GM18498 (cell line): ENCODE results near the gene LPCAT3.
A peak's percentile ranks its signal among the peaks of the same experiment; 100 is the strongest.
"Not testable (repeated sequence)": the region's sequence is repeated elsewhere in the genome, so short reads cannot be mapped to it uniquely, and the experiment has no call there.

Source experiments
- ATAC-seq: cut with Tn5 transposase; IDR thresholded peaks from one replicate; pipeline ENCODE4 v1.9.1; 2021; ENCODE audit warnings: mild to moderate bottlenecking, moderate library complexity; ENCODE audit not compliant: unreplicated experiment

LPCAT3 gene

GRCh38 chr12:7018350-7019042, at the start of gene LPCAT3:
TSS of gene LPCAT3 (minus strand) at chr12:7018476. CDS start at chr12:7018424, 52 bp downstream.
- peak; percentile 93 for ATAC-seq

GRCh38 chr12:7067096-7067495, 48.8 kb upstream of the LPCAT3 start:
- no peak for ATAC-seq

DNA sequence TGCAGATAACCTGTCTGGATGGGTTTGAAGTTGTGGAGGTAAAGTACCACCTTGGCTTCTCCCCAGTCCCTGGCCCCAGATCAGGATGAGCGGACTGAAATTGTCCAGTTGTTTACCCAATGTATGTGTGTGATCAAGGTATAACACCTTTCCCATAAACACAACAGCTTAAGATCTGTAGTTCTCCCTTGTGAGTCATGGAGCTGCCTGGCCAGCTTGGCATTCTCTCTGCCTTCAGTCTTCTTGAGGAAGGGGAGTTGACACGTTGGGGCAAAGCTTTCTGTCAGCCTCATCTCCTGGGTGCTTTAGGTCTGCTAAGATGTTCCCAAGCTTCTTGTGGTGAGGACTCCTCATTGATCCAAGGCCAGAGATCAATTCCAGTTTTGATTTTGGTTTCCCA, 48.3 kb upstream of the LPCAT3 start:
- ATAC-seq, result no peak

- ATAC-seq, result no peak
Measured at GRCh38 chr12:7065073-7065623, 46.9 kb upstream of the LPCAT3 start.

DNA sequence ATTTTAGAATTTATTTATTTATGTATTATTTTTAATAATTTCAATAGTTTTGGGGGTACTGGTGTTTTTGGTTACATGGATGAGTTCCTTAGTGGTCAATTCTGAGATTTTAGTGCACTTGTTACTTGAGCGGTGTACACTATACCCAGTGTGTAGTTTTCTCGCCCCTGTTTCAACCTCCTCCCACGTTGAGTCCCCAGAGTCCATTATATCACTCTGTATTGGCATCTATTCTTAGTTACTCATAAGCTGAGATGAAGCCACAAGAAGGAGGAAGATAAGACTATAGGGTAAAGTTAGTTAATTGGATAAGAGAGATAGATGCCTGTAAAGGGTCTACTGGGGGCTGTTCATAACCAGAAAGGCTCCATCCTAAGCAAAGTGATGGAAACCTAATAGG, 46.2 kb upstream of the LPCAT3 start:
- no peak for ATAC-seq

- ATAC-seq, result no peak
Measured at GRCh38 chr12:7061596-7061995, 43.3 kb upstream of the LPCAT3 start.

DNA sequence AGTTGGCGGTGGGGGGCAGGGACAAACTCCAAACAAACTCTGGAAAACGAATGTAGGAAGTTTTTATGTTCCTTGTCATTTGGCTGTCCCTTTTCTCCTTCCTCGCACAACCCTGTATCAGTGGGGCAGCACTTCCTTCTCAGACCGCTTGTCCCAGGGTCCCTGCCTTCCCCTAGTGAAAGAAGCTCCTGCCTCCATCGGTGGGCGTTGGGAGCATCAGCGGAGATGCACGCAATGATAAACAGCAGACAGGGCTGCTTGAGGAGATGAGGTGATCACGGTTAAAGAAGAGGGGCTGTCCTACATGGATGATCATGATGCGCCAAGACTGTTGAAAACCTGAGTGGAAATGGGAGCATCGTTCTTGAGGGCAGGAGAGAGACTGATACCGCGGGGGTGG, 42.9 kb upstream of the LPCAT3 start:
- no peak for ATAC-seq

DNA sequence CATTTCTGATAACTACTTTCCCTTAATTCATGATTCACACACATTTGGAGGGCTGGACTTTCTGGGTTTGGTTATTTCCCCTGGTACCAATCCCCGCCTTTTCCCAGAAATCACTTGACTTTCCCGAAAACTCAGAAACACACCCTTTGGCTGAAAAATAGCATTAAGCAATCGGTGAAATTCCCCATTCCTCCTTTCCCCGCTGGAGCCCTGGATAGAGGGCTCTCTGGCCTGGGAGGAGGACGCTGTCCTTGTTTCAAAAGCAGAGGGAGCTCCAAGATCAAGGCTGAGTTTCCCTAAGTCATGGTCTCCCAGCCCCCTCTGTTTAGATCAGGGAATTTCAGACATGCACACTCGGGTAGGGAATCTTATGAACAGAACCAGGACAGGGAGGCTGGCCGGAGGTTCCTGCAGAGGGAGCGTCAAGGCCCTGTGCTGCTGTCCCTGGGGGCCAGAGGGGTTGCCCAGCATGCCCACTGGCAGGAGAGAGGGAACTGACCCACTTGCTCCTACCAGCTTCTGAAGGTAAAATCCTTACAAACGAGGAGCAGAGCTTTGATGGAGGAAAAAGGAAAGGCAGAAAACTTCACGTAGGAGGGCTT, 42.2 kb upstream of the LPCAT3 start, which contains the start of gene C1S:
Gene C1S (plus strand): TSS at position 366 of the 602 bp plus-strand sequence. CDS start 1,195 bp downstream, outside the sequence.
- no peak for ATAC-seq

- ATAC-seq, result no peak
Measured at GRCh38 chr12:7059780-7060179, 41.5 kb upstream of the LPCAT3 start.

DNA sequence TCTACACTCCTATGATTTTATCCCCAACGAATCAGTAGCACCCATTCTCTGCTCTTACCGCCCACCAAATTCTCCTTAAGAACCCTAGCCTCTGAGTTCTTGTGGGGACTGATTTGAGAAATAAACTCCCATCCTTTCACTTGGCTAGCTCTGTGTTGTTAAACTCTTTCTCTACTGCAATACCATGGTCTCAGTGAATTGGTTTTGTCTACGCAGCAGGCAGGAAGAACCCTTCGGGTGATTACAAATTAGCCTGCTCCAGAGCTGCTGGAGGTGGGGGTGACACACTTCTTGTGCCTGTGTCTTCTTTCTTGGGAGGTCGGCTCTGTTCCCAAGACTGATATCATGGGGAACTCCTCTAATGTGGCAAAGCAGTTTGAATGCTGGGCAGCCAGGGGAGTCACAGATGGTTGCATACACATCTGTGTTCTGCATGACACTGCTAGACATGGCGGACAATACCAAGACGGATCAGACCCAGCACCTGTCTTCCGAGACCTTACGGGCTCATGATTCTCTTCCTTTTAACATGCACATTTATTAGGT, 40.6 kb upstream of the LPCAT3 start:
- no peak for ATAC-seq

DNA sequence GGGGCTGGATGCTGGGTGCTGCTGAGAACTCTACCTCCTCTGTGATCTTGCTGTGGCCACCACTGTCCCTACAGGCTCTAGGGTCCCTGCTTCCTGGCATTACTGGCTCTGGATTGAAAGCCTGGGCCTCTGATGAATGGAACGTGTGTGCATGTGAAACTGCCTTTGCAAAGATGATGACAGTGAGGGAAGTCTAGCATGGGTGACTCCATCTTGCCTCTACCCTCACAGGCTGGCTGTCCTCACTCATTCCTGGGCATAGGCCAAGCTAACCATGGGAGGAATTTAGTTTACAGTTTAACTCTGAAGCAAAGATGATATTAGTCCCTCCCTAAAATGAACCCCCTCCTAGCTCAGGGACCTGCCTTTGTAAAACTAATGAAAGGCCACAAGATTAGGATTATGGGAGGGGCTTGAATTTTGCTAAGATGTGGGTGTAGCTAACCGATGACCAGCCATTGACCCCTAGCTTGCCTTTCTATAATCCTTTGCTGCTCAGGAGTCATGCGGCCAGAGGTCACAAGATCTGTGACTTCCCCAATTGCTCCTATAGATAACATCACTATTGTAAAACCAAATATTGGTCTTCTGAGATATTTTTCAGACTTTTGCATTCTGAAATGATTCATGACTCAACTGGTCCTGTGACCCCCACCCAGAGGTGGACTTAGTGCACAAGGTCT, 40.0 kb upstream of the LPCAT3 start:
- no peak for ATAC-seq

DNA sequence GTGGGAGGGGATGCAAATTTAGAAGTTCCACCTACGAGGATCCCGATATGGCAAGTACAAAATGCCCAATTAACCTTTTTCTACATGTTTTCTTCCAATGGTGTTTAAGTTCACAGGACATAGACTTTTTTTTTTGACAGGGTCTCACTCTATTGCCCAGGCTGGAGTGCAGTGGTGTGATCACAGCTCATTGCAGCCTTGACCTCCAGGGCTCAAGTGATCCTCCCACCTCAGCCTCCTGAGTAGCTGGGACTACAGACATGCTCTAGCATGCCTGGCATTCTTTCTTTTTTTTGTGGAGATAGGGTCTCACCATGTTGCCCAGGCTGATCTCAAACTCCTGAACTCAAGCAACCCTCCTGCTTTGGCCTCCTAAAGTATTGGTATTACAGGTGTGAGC, 37.5 kb upstream of the LPCAT3 start:
- not testable (repeated sequence) for ATAC-seq

- no peak for ATAC-seq
Measured at GRCh38 chr12:7054925-7055324, 36.6 kb upstream of the LPCAT3 start.

GRCh38 chr12:7049973-7050372, 31.7 kb upstream of the LPCAT3 start:
- ATAC-seq, result not testable (repeated sequence)

- ATAC-seq, result not testable (repeated sequence)
Measured at GRCh38 chr12:7049445-7049951, 31.2 kb upstream of the LPCAT3 start.

DNA sequence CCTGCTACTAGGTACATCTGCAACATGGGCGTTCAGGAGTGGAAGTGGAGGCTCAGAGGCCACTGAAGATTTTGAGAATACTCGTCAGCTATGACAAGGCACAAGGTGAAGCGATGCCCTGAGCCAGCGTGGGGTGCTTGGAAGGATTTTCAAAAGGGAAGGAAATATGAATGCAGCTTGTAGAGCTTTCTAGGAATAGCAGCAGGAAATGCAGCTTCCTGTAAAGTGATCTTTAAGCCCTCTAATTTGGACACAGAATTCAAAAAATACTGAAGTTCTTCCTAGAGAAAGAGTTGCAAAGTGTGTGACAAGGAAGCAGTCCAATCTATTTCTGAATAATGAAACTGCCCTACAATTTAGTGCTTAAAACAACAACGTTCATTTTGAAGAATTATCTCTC, 29.0 kb upstream of the LPCAT3 start:
- ATAC-seq, result no peak

- ATAC-seq, result no peak
Measured at GRCh38 chr12:7046383-7047105, 28.3 kb upstream of the LPCAT3 start.

DNA sequence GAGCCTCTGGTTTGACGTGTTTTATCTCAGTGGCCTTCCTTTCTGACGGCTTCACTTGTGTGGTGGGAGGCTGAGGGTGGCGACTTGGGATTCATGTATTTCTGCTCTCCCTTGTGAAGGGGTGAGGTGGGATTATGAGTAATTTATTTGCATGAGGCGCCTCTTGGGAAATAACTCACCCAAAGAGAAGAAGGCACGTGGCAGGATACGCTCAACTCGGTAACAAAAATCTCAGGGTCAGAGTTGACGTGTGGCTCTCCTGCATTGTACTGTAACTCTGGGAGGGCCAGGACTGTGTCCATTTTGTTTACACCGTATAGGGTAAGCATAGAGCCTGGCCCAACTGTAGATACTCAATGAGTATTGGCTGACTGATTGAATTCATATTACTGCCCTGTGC, 27.6 kb upstream of the LPCAT3 start:
- ATAC-seq, result no peak

GRCh38 chr12:7042842-7043241, 24.6 kb upstream of the LPCAT3 start:
- ATAC-seq, result no peak

DNA sequence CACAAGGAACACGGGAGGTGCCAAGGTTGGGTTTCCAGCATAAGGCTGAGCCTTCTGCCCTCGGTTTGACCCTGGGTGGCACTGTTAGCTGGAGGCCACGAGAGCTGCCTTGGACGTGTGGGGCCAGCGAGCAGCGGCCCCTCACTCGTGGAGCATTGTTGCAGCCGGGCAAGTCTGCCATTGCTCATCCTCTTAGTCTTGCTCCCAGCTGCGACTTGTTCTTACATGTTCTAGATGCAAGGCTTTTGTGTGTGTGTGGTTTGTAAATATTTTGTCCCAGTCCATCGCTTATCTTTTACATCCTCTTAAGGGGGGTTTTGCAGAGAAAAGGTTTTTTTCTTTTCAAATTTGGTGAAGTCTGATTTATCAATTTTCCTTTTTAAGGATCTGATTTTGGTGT, 21.1 kb upstream of the LPCAT3 start:
- no peak for ATAC-seq

GRCh38 chr12:7038591-7038990, 20.3 kb upstream of the LPCAT3 start:
- ATAC-seq, result no peak
